ENCODE measurements around the gene MS4A4E.

DNA sequence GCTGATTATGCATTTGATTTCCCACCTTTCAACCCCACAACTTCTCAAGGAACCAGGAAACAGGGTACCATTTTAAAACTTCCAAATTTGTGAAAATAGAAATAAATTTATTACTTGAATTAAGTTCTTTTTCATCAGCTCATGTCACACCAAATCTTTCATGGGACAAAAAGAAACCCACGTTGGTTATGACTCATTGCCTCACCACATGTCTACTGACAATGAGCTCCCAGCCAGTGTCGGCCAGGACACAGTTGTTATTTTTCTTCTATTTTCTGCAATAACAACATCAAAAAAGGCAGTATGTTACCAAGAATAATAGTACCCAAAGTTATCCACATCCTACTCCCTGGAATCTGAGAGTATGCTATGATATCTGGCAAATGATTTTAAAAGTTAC, 77.4 kb downstream of the MS4A4E start:
- TF ChIP-seq, protein P1, sequence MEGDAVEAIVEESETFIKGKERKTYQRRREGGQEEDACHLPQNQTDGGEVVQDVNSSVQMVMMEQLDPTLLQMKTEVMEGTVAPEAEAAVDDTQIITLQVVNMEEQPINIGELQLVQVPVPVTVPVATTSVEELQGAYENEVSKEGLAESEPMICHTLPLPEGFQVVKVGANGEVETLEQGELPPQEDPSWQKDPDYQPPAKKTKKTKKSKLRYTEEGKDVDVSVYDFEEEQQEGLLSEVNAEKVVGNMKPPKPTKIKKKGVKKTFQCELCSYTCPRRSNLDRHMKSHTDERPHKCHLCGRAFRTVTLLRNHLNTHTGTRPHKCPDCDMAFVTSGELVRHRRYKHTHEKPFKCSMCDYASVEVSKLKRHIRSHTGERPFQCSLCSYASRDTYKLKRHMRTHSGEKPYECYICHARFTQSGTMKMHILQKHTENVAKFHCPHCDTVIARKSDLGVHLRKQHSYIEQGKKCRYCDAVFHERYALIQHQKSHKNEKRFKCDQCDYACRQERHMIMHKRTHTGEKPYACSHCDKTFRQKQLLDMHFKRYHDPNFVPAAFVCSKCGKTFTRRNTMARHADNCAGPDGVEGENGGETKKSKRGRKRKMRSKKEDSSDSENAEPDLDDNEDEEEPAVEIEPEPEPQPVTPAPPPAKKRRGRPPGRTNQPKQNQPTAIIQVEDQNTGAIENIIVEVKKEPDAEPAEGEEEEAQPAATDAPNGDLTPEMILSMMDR (tag by site-specific recombination; IDR thresholded peaks at IDR 0.05), result no peak
- TF ChIP-seq ZNF341 (tag by site-specific recombination; IDR thresholded peaks at IDR 0.05; ENCODE audit: low read depth), result no peak
- no peak for TF ChIP-seq MEIS1 (CRISPR knock-in tag; IDR thresholded peaks at IDR 0.05; ENCODE audit: borderline replicate concordance)
- no peak for TF ChIP-seq YY1 (tag by site-specific recombination; IDR thresholded peaks at IDR 0.05)
- no peak for TF ChIP-seq ZNF510 (tag by site-specific recombination; IDR thresholded peaks at IDR 0.05; ENCODE audit: insufficient replicate concordance)
- TF ChIP-seq ZNF175 (tag by site-specific recombination; IDR thresholded peaks at IDR 0.05), result no peak
- TF ChIP-seq ZNF214 (tag by site-specific recombination; IDR thresholded peaks at IDR 0.05; ENCODE audit: borderline replicate concordance), result no peak
- TF ChIP-seq, protein P2, sequence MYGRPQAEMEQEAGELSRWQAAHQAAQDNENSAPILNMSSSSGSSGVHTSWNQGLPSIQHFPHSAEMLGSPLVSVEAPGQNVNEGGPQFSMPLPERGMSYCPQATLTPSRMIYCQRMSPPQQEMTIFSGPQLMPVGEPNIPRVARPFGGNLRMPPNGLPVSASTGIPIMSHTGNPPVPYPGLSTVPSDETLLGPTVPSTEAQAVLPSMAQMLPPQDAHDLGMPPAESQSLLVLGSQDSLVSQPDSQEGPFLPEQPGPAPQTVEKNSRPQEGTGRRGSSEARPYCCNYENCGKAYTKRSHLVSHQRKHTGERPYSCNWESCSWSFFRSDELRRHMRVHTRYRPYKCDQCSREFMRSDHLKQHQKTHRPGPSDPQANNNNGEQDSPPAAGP (tag by site-specific recombination; IDR thresholded peaks at IDR 0.05), result no peak
- TF ChIP-seq ZNF670 (tag by site-specific recombination; IDR thresholded peaks at IDR 0.05; ENCODE audit: low read depth), result no peak

Data from HEK293 (cell line).